ENCODE measurements around the gene CMC2.
A peak's percentile ranks its signal among the peaks of the same experiment; 100 is the strongest.

Gene CMC2

DNA sequence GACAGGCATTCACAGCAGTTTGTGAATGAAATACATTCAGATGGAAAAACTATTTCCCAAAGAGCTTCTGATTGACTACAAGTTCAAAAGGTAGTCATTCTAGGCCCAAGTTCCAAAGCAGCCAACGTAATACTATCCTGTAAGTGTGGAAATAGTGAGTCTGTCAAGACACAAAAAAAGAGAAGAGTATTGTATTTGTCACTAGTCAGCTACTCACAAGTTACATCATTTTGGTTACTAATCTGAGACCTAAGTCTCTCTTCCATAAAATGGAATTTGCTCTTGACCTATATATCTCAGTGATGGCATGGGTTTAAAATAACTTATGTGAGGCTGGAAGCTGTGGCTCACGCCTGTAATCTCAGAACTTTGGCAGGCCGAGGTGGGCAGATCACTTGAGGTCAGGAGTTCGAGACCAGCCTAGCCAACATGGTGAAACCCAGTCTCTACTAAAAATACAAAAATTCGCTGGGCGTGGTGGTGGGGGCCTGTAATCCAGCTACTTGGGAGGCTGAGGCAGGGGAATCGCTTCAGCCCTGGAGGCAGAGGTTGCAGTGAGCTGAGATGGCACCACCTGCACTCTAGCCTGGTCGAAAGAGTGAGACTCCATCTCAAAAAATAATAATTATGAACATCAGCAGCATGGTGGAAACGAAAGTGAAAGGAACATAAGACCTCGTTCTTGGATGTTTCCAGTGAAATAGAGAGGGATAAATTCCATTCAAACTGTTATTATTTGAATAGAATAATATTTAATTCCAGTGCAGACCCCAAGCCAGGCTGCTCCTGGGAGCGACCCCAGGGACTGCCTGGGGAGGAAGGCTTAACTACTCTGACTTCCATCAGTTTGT lies 2.9 kb downstream of the CMC2 start:
- DNase-seq, result no peak

DNA sequence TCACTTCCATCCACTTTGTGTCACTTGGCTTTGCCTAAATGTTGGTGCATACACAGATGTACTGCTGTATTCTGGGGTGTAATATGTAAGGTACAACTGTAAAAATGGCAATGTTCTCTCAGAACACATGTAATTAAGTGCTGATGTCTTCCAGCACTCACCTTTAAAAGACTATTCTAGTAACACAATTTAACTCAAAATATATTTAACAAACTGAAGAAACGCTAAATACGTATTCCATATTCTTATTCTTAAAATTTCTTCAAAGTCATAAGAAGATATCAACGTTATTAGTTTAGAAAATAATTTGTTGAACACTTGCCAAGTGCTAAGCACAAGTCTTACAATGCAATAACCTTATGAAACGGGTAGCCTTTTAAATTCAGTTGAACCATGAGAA lies 3.6 kb downstream of the CMC2 start:
- DNase-seq, result no peak

DNA sequence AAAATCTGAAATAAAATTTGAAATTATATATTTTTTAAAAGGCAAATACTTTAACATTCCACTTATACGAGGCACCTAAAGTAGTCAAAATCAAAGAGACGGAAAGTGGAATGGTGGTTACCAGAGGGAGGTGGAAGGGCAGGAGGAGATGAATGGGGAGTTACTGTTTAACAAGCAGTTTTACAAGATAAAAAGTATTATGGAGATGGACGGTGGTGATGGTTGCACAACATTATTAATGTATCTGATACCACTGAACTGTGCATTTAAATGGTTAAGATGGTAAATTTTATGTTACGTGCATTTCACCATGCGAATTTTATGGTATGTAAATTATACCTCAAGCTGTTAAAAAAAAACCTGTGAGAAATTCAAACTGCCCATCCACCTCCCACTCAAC lies 5.4 kb downstream of the CMC2 start:
- no peak for DNase-seq

DNA sequence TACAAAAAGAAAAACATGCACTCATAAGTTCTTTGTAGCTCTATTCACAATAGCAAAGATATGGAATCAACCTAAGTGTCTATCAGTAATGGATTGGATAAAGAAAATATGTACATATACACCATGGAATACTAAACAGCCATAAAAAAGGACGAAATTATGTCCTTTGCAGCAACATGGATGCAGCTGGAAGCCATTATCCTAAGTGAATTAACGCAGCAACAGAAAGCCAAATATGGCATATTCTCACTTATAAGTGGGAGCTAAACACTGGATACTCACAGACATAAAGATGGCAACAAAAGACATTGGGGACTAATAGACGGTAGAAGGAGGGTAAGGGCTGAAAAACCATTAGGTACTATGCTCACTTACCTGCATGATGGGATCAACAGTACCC lies 5.8 kb downstream of the CMC2 start:
- no peak for DNase-seq

DNA sequence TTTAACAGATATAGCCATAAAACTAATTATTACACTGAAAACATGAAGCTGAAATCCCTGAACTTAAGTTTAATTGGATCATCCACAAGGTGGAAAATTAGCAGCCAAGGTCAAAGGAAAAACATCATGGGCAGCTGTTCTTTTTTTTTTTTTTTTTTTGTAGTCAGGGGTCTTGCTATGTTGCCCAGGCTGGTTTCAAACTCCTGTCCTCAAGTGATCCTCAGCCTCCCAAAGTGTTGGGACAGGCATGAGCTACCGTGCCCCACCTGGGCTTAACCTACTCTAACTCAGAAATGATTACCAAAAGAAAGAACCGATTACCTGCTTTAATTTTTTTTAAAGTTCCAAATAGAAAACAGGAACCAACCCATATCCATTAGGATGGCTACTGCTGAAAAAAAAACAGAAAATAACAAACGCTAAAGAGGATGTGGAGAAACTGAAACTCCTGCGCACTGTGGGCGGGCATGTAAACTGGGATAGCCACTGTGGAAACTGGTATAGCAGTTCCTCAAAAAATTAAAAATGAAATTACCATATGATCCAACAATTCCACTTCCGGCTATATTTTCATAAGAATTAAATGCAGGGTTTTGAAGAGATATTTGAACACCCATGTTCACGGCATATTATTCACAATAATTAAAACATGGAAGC lies 8.6 kb downstream of the CMC2 start:
- DNase-seq, result no peak

DNA sequence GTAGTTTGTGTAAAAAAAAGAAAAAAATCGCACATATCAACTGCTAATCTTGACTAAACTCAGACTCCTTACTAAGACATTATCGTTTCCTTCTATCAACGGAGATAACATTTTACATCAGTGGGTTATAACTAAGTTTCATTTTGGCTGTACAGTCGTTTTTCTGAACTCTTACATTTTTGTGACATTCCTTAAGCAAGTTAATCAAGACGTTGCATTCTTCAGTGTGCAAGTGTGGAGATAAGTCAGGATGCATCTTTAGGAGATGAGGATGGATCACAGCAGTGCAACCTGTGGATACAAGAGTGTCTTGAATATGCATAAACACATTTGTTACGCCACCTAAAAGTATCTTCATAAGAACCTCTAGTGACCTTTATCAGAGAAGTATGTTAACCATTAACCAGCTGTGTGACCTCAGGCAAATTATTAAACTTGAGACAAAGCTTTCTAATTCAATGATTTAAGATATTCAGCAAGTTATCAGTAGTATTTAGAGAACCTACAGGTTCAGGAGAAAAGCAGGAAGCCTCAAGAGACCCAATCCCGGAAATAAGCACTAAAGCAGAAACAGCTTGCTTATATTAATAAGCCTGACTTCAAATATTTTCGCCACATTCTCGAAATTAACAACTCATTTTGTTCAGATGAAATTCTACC lies 9.4 kb downstream of the CMC2 start:
- no peak for DNase-seq

DNA sequence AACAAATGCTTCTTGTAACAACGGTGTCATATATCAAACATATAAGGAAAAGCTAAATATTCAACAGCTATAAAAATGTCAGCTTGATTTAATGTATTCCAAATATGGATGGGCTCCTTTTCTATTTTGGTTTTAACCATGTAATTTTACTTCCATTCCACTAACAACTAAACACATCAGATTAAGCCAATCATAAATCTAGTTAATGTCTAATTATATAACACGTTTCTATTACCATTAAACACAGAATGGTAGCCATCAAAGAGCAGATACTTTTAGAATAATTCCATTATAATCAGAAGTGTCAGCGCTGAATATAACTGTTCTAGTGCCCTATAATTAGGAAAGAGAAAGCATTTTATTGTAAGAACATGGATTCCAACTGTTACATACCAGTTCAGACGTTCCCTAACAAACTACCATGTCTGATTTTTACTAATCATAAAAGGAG lies 10.0 kb downstream of the CMC2 start:
- DNase-seq, result no peak

DNA sequence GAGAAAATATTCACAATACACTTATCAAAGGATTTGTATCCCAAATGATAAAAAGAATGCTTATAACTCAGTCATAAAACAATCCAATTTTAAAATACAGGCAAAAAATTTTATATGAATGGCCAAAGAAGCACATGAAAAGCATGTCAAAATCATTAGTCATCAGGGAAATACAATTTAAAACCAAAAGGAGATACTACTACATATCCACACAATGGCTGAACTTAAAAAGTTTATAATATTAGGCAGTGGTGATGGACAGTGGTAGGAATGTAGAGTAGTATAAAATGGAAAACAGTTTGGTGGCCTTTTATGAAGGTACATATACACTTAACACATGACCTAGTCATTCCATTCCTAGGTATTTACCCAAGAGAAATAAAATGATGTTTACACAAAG lies 12.2 kb downstream of the CMC2 start:
- no peak for DNase-seq

DNA sequence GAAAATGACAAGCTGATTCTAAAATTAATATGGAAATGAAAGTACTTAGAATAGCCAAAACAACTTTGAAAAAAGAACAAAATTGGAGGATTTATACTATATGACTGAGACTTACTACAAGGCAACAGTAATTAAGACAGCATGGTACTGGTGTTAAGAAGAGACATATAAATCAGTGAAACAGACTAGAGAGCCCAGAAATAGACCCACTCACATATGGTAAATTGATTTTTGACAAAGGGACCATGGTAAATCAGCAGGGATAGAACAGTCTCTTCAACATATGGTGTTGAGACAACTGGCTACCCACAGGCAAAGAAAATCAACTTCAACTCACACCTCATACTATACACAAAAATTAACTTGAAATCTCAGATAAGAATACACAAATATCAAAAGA lies 12.9 kb downstream of the CMC2 start:
- no peak for DNase-seq

DNA sequence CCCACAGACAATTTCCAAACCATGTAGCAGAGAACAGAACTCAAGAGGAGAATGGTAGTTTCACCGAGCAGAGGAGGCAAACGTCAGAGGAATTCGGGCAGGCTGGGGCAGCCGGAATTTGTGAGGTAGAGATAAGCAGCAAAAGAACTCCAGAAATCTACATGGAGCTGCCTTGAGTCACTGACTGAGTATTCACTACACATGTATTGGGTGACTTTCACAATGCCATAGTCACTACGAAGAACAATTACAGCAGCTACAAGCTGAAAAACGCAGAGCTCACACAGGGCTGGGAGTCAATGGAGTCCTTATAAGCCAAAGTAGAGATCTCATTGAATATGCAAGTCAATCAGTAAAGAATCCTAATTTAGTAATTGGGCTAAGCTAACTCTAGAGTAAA lies 13.4 kb downstream of the CMC2 start:
- peak in 3 of 56 donors; percentile 4 to 49 (median 30) for DNase-seq

DNA sequence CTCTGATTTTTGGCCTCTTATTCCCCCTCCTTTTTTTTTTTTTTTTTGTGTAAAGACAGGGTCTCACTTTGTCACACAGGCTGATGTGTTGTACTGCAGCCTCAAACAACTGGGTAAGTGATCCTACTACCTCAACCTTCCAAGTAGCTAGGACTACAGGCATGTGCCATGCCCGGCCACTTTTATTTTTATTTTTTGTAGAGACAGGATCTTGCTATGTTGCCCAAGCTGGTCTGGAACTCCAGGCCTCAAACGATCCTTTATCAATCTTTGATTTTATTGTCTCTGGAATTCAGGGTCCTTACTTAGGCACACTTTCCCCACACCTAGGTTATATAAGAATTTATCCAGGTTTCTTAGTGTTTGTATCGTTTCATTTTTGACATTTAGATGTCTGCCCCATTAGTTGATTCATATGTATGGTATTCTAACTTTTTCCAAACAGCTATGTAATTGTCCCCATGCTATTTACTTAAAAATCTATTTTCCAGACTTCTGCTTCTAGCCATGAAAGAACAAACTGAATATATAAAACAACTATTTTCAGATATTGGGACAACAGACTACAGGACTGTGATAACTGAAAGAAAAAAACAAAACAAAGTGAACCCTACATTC lies 13.9 kb downstream of the CMC2 start:
- DNase-seq, result no peak

DNA sequence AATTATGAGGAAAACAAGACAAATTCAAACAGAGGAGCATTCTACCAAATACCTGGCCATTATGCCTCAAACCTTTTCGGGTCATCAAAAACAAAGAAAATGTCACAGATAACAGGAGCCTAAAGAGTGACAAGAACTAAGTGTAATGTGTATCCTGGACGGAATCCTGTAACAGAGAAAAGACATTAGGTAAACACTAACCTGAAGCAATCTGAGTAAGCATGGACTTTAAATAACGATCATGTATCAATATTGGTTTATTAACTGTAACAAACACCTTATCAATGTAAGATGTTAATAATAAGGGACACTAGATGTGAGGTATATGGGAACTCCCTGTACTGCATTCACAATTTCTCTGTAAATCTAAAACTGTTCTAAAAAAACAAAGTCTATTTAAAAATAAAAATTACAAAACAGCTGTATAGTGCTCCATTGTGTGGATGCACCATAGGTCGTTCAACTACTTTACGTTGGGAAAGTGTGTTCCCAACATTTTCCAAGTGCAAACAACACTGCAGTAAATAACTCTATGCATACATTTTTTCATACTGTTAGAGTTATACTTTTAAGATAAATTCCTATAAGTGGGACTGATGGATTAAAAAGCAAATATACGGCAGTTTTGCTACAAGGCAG lies 14.8 kb downstream of the CMC2 start:
- no peak for DNase-seq

DNA sequence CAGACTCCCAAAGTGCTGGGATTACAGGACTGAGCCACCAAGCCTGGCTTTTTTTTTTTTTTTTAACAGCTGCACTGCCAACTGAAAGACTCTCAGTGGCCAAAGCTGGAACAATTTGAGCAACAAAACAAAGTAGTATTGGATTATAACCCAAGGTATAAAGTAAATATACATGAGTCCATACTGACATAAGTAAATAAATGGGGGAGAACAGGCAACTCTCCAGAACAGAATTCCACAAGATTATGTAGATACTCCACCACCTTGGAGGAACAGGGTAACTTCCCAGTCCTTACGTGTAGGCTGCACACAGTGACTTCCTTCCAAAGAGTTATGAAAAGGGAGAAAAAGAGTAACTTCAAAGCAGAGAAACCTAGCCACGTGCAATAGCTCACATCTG lies 15.7 kb downstream of the CMC2 start:
- no peak for DNase-seq

DNA sequence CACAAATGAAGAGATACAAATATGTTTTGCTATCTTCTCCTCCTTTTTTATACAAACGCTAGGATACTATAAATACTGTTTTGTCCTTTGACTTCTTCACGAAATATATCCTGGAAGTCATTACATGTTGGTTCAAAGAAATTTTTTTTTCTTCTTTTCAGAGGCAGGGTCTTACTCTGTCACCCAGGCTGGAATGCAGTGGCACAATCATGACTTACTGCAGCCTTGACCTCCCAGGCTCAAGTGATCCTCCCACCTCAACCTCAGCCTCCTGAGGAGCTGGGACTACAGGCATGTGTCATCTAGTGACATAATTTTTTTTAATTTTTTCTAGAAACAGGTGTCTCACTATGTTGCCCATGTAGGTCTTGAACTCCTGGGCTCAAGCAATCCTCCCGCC lies 16.1 kb downstream of the CMC2 start:
- DNase-seq, result no peak

DNA sequence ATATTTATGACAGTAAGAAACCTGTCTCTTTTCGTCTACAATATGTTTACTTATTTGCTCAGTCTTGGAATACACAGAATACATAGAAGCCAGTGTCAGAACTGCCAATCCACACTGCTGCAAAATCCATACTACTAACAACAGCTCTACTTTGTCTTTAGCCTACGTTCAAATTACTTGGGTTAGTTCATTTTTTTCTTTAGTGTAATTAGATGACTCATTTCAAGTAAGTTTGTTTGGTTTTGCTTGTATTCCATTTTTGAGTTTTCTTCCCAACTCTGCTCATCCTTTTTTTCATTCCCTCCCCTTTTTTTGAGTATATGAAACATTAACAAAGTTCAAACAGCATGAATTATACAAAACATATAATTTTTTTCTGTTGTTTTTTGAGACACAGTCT lies 16.9 kb downstream of the CMC2 start:
- DNase-seq, result no peak

DNA sequence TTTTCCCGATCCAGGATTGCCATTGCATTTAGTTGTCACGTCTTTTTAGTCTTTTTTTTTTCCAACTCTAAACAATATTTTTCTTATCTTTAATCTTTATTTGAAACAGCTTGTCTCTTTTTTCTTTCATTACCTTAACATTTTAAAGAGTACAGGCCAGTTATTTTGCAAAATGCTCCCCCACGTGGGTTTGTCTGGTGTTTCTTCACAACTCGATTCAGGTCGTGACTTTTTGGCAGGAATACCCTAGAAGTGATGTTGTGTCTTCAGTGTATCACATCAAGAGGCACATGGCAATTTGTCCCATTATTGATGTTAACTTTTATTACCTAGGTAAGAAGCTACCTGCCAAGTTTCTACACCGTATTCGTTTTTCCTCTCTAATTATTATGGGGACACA lies 17.9 kb downstream of the CMC2 start:
- DNase-seq, result no peak

DNA sequence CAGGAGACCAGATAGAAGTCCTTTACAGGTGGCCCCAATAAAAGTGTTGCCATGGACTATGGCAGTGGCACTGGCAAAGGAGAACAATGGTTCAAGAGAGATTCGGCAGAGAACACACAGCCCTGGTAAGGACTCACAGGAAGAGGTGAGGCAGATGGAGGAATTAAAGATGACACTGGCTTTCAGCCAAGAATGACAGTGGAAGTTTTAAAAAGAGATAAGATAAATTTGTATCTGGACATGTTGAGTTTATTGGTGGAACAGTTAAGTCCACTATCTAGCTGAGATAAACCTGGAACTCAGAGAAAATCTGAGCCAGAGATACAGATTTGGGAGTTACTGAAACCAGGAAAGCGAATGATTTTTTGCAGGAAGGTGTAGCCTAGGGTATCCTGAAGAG lies 20.1 kb downstream of the CMC2 start:
- DNase-seq, result no peak

DNA sequence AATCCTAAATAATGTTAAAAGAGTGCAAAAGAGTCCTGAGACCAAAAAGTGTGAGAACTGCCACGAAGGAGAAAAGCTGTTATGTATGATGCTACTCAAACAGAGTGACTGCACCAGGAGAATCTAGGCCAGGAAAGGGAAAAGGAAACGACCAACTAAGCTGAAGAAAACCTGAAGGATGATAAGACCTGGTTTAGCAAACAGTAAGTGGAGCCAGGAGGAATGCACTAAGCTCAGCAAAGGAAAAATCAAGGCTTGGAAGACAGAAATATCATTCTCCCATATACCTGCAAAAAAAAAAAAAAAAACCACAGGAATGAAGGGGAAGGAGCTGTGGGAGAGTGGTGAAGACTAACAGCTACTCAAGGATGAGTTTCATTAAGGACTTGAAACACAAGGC lies 21.1 kb downstream of the CMC2 start:
- DNase-seq, result no peak

DNA sequence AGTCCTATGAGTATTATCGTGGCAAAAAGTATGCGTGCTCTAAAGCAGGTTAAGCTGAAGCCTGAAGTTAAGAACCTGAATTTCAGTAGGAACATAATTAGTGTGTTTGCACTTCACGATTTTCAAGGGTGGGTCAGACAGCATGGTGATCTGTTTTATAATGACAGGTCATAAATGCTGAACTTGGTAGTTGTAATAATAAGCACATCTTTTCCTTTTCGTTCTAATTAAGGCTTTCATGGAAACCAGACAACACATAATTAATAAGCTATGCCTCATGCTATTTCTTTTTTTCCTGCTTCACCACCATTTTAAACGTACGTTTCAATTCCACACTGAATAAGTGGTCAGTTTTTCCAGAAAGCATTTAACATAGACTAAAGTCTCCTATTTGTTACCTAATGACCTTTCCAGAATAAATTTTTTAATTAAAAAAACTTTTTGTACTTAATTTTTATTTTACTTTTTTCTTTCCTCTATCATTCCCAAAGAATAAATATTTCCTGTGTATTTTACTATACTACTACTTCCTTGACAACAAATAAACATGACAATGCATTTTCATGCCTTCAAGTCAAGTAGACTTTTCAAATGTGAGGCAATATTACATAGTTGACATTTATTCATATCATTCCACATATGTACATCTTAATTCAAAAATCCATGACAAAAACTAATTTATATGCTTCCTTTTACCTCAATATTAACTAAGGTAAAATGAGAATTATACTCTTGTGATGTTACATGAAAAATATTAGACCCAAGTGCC lies 22.4 kb downstream of the CMC2 start:
- no peak for DNase-seq

DNA sequence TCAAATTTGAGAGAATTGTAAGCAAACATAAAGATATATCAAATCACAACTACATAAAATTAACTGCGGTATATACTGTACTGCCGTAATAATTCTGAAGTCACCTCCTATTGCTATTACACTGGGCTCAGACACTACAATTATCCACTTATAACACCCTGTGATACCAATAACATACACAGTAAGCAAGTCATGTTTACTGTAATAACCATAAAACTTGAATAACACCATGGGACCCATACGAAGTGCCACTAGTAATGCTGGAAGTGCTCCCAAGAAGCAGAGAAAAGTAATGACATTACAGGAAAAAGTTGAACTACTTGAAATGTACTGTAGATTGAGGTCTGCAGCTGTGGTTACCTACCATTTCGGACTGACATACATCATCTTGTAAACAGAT lies 24.0 kb downstream of the CMC2 start:
- no peak for DNase-seq

DNA sequence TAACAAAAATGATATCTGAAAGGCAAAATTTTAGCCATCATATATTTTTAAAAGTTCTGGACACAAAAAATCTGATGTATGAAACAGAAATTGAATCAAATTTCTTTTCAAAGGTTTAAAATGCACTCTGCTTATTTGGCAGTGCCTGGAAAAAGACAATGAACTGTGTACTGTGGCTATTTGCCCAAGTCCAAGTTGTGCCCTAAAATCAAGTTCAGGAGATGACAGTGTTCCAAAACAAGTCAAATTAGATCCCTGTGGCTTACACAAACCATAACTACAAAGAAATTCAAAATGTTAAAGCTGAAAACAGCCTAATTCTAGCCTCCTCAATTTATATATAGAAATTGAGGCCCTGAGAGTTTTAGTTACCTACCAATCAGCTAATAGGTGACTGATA lies 25.6 kb downstream of the CMC2 start:
- DNase-seq, result peak in 1 of 56 donors; percentile 6

All from amygdala (tissue), 56 donors.